ENCODE measurements around the gene OPRD1.
"Not testable (repeated sequence)": the region's sequence is repeated elsewhere in the genome, so short reads cannot be mapped to it uniquely, and the experiment has no call there.

OPRD1 gene

GRCh38 chr1:28811766-28812668, at the start of gene OPRD1:
OPRD1 (plus strand) TSS chr1:28812170; CDS start chr1:28812384, 214 bp downstream.
- no peak for DNase-seq (ENCODE audit: low spot score)

DNA sequence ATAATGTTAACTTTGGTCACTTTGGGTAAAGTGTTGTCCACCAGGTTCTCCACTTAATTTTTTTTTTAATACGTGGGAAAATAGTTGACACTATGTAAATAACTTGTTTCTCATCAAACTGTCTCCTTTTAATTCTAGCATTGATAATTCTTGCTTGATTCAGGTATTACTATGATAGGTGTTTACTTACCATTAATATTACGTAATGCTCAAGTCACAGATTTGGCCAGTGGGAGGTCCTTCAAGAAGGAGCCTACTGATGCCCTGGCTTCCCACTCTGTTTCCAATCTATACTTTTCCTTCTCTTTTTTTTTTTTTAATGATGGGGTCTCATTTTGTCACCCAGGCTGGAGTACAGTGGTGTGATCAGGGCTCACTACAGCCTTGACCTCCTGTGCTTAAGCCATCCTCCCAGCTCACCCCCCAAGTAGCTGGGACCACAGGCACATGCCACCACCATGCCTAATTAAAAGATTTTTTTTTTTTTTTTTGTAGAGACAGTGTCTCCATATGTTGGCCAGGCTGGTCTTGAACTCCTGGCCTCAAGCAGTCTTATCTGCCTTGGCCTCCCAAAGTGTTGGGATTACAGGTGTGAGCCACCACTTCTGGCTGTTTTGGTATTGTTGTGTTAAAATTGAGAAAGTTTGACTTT, 45.3 kb upstream of the OPRD1 start:
- DNase-seq (ENCODE audit: low spot score), result no peak

DNA sequence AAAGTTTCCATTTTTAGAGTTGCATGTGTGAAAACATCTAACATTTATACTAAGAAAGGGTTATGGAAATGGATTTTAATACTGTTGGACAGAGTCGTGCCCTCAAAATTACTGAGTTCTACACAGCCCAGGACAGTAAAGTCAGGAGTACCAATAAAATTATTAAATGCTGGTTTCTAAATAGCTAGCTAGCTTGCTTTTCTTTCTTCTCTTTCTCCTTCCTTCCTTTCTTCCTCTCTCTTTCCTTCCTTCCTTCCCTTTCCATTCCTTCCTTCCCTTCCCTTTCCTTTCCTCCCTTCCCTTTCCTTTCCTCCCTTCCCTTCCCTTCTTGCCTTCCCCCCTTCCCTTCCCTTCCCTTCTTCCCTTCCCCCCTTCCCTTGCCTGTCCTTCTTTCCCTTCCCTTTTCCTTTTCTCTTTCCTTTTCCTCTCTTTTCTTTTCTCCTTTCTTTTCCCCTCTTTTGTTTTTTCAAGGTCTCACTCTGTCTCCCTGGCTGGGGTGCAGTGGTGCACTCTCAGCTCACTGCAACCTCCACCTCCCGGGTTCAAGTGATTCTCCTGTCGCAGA, 41.3 kb upstream of the OPRD1 start:
- DNase-seq (ENCODE audit: low spot score), result no peak

DNA sequence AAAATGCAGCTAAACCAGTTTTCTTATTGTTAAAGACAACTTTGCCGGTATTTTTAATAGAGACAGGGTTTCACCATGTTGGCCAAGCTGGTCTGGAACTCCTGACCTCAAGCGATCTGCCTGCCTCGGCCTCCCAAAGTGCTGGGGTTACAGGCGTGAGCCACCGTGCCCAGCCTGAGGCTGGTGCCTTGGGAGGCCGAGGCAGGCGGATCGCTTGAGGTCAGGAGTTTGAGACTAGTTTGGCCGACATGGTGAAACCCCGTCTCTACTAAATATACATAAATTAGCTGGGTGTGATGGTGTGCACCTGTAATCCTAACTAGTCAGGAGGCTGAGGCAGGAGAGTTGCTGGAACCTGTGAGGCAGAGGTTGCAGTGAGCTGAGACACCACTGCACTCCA, 40.0 kb upstream of the OPRD1 start:
- not testable (repeated sequence) for DNase-seq (ENCODE audit: low spot score)

DNA sequence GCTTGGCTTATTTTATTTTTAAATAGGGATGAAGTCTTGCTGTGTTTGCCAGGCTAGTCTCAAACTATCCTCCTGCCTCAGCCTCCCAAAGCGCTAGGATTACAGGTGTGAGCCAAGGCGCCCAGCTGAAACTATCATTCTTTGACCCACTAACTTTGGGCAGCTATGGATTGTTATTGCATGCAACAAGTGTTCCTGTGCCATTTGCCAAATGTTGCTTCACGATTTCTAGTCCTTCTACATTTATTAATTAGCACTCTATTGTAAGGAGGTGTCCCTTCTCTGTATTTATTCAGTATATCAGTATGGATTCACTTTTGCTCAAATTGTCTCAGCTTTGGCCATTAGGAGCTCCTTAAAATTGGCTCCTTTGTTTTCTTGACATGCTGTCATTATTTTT, 38.9 kb upstream of the OPRD1 start:
- no peak for DNase-seq (ENCODE audit: low spot score)

DNA sequence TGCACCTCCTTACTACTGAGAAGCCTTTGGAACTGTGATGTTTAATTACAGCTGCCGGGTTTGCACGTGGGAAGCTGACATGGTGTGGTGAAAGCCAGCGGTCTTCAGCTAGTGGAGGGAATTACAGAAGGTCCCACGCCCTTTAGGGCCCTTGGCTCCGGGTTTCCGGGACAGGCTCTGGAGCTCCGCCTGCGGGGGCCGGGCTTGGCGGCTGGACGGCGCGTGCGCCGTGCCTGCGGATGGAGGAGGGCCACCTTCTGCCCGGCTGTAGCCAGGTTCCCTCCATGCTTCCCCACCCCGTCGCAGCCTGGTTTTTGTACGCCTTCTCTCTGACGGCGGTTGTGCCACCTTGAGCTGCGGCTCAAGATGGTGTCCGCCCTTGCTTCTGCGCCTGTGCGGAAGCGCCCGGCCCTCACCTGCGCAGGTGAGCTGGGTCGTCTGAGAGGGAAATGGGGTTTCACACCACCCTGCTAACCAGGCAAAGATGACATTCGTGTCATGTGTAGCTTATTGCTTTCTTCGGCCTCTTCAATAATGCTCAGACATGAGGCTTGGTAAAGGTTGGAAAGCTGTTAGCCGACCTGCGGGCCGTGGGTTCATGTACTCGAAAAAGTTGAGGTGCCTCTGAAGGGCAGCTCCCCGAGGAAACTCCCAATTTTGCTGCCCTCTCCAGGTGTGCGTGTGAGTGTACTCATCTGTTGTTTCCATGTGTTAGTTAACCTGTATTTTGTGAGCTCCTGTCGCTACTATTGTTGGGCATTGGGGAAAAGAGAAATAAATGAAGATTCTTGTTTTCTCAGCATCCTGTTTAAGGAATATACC, 36.6 kb upstream of the OPRD1 start:
- peak; percentile 5 for DNase-seq (ENCODE audit: low spot score)

DNA sequence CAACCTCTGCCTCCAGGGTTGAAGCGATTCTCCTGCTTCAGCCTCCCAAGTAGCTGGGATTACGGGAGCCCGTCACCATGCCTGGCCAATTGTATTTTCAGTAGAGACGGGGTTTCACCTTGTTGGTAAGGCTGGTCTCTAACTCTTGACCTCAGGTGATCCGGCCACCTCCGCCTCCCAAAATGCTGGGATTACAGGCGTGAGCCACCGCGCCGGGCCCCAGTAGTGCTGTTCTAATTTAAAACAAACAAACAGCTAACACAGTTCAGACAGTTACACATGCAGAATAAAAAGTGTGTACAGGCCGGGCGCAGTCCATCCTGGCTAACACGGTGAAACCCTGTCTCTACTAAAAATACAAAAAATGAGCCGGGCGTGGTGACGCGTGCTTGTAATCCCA, 35.6 kb upstream of the OPRD1 start:
- no peak for DNase-seq (ENCODE audit: low spot score)

GRCh38 chr1:28778021-28778420, 33.9 kb upstream of the OPRD1 start:
- no peak for DNase-seq (ENCODE audit: low spot score)

DNA sequence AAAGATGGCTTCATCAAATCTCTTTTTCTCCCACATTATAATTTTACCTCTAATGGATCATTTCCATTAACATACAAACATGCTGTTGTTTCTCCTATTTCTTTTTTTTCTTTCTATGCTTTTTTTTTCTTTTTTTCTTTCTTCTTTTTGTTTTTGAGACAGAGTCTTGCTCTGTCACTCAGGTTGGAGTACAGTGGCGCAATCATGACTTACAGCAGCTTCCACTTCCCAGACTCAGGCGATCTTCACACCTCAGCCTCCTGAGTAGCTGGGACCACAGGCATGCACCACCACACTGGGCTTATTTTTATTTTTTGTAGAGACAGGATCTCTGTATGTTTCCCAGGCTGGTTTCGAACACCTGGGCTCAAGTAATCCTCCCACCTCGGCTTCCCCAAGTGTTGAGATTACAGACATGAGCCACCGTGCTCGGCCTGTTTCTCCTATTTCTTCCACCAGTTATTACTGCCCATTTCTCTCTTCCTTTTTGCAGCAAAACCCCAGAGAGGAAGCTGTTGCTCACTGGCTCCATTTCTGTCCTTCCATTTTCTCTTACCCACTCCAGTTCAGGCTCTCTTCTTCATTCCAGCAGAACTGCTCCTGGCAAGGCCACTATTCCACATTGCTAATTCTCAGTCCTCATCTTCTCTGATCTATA, 32.1 kb upstream of the OPRD1 start:
- no peak for DNase-seq (ENCODE audit: low spot score)

DNA sequence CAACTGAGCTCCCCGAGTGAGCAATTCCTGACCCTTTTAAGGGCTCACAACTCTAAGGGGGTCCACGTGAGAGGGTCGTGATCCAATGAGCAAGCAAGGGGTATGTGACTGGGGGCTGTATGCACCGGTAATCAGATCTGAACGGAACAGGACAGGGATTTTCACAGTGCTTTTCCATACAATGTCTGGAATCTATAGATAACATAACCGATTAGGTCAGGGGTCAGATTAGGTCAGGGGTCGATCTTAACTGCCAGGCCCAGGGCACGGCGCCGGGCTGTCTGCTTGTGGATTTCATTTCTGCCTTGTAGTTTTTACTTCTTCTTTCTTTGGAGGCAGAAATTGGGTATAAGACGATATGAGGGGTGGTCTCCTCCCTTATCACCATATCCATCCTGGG, 30.7 kb upstream of the OPRD1 start:
- no peak for DNase-seq (ENCODE audit: low spot score)

DNA sequence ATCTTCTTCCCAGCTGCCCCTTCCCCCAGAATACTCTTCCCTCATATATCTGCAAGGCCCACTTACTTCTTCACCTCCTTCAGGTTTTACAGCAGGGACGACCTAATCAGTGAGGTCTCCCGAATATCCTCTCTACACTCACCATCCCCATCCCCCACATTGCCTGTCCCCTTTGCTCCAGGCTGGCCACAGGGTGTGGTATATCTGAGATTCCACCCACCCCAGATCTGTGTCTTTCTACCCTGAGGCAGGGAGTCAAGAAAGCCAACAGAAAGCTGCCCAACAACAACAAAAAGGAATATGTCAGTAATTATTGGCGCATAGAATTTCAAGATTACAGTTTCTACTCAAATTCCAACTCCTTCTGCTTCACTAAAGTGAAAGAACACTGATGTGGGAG, 30.0 kb upstream of the OPRD1 start:
- no peak for DNase-seq (ENCODE audit: low spot score)

- no peak for DNase-seq (ENCODE audit: low spot score)
Observed at GRCh38 chr1:28783363-28783762, 28.6 kb upstream of the OPRD1 start.

DNA sequence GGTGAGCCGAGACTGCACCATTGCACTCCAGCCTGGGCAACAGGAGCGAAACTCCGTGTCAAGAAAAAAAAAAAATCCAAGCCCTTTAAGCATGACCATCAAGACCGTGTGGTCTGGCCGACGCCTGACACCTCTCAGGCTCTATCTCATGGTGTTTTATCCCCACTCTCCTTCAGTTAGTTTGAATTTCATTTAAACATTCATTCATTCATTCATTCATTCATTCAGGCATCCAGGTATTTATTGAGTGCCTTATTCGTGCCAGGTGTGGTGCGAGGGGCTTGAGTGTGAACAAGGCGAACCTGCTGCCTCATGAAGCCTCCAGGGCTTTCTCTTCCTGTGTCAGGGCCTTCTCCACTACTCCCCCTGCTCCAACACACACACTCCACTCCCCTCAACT, 22.6 kb upstream of the OPRD1 start:
- DNase-seq (ENCODE audit: low spot score), result no peak

DNA sequence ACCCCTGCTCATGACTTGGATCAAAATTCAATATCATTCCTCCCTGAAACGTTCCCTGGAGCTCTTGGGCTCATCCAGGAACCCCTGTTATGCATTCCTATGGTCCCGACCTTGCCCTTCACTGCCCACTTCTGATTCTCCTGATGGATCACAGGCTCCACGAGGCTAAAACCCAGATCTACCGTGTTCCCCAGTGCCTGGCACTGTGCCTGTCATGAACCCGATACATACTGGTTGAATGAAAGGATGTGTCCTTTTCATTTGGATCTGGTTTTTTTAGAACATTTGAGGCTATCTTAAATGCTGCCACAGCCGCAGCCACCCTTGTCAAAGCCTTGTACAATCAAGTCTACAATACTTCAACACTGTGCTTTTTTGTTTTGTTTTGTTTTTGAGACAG, 22.2 kb upstream of the OPRD1 start:
- DNase-seq (ENCODE audit: low spot score), result no peak

DNA sequence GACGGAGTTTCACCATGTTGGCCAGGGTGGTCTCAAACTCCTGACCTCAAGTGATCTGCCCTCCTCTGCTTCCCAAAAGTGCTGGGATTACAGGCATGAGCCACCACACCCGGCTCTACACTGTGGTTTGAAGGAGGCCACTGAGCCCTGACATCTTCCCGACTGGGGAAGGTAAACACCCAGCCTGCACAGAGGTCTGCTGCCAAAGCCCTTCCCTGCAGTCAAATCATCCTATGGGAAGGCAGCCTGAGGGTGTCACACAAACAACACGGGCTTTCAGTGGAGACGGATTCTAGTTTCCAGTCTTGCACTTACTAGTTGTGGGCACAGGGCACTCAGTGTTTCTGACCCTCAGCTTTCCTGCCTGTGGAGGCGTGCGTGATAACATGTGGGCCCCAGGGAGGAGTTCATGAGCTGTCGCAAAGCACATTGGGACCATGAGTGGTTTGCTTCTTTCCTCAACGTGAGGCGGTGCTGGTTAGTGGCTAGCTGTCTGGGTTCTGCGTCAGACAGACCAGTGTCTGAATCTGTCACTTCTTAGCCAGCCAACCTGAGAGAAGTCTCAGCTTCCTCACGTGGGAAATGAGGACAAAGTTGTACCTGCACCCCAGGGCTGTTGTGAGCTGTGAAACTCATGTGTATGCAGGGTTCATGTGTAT, 21.5 kb upstream of the OPRD1 start:
- DNase-seq (ENCODE audit: low spot score), result no peak

DNA sequence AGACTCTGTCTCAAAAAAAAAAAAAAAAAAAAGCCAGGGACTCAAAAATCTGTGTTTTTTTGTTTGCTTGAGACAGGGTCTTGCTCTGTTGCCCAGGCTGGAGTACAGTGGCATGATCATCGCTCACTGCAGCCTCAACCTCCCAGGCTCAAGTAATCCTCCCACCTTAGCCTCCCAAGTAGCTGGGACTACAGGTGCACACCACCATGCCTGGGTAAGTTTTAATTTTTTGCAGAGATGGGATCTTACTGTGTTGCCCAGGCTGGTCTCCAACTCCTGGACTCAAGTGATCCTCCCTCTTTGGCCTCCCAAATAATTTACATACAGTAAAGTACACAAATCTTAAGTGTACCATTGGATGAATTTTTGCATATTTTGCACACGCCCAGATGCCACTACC, 20.0 kb upstream of the OPRD1 start:
- DNase-seq (ENCODE audit: low spot score), result not testable (repeated sequence)

GRCh38 chr1:28792644-28793121, 19.3 kb upstream of the OPRD1 start:
- no peak for DNase-seq (ENCODE audit: low spot score)

DNA sequence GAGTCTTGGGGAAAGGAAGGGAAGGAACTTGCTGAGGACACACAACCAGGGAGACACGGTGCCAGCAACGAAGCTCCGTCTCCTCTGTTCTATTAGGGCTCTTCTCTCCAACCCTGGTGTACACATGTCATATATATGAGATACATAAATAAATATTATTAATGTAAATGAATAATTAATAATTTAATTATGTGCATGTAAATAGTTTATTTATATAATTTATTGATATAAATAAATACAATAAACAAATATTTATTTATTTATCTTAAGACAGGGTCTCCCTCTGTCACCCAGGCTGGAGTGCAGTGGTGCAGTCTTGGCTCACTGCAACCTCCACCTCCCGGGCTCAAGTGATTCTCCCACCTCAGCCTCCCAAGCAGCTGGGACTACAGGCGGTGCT, 17.4 kb upstream of the OPRD1 start:
- not testable (repeated sequence) for DNase-seq (ENCODE audit: low spot score)

- DNase-seq (ENCODE audit: low spot score), result no peak
Observed at GRCh38 chr1:28796352-28797211, 15.4 kb upstream of the OPRD1 start.

GRCh38 chr1:28800324-28800723, 11.6 kb upstream of the OPRD1 start:
- no peak for DNase-seq (ENCODE audit: low spot score)
